Activated T-cell treated with anti-CD3 and anti-CD28 coated beads for 1 hour (primary cell): ENCODE measurements around the gene CCDC86.

Source experiments
- DNase-seq: peaks from one replicate; pipeline ENCODE4 v3.0.0-alpha.2; 2020; ENCODE audit warnings: low read depth

The CCDC86 gene

GRCh38 chr11:60831501-60832079 lies 10.3 kb upstream of the CCDC86 start:
- no peak for DNase-seq

- no peak for DNase-seq
These were observed 7.0 kb upstream of the CCDC86 start for GRCh38 chr11:60834742-60835533.

- DNase-seq, result no peak
These were observed 6.4 kb upstream of the CCDC86 start for GRCh38 chr11:60835534-60835846.

GRCh38 chr11:60836866-60837515 lies 4.9 kb upstream of the CCDC86 start:
- DNase-seq, result no peak

GRCh38 chr11:60838132-60838531 lies 3.8 kb upstream of the CCDC86 start:
- DNase-seq, result no peak

GRCh38 chr11:60840470-60841430 lies 1.2 kb upstream of the CCDC86 start:
- DNase-seq, result no peak

GRCh38 chr11:60842668-60843600 lies 1.0 kb downstream of the CCDC86 start:
- DNase-seq, result no peak

GRCh38 chr11:60844045-60844869 lies 2.3 kb downstream of the CCDC86 start:
- no peak for DNase-seq

GRCh38 chr11:60844870-60845221 lies 2.9 kb downstream of the CCDC86 start:
- no peak for DNase-seq

- no peak for DNase-seq
These were observed 3.4 kb downstream of the CCDC86 start for GRCh38 chr11:60845338-60845737.

- no peak for DNase-seq
These were observed 5.4 kb downstream of the CCDC86 start for GRCh38 chr11:60847281-60847680.

- no peak for DNase-seq
These were observed 6.0 kb downstream of the CCDC86 start for GRCh38 chr11:60847896-60848295.

GRCh38 chr11:60848714-60849151 lies 6.8 kb downstream of the CCDC86 start:
- no peak for DNase-seq

- DNase-seq, result no peak
These were observed 8.0 kb downstream of the CCDC86 start for GRCh38 chr11:60849641-60850520.

- DNase-seq, result no peak
These were observed 9.6 kb downstream of the CCDC86 start for GRCh38 chr11:60851327-60852104.

GRCh38 chr11:60852117-60852981 lies 10.4 kb downstream of the CCDC86 start:
- DNase-seq, result no peak
